AG08396 (cell line): ENCODE results near the gene SORCS1.

Experiments
- DNase-seq: peaks from one replicate; pipeline ENCODE4 v3.0.0; 2012; ENCODE audit warnings: low spot score, mixed read lengths

Gene SORCS1

GRCh38 chr10:106897719-106898118, 266.8 kb downstream of the SORCS1 start:
- DNase-seq = no peak

GRCh38 chr10:106894692-106895091, 269.8 kb downstream of the SORCS1 start:
- DNase-seq = no peak

GRCh38 chr10:106877574-106877973, 286.9 kb downstream of the SORCS1 start:
- no peak for DNase-seq

GRCh38 chr10:106874604-106874889, 290.0 kb downstream of the SORCS1 start:
- no peak for DNase-seq

- no peak for DNase-seq
These were observed 290.5 kb downstream of the SORCS1 start for GRCh38 chr10:106873770-106874603.

GRCh38 chr10:106872176-106872575, 292.3 kb downstream of the SORCS1 start:
- no peak for DNase-seq

- no peak for DNase-seq
These were observed 298.2 kb downstream of the SORCS1 start for GRCh38 chr10:106866244-106866845.

- DNase-seq = no peak
These were observed 300.5 kb downstream of the SORCS1 start for GRCh38 chr10:106864031-106864430.

GRCh38 chr10:106863549-106863948, 301.0 kb downstream of the SORCS1 start:
- no peak for DNase-seq

- no peak for DNase-seq
These were observed 304.4 kb downstream of the SORCS1 start for GRCh38 chr10:106859892-106860652.

- DNase-seq = no peak
These were observed 306.8 kb downstream of the SORCS1 start for GRCh38 chr10:106857728-106858127.

- no peak for DNase-seq
These were observed 307.3 kb downstream of the SORCS1 start for GRCh38 chr10:106857213-106857612.

- DNase-seq = no peak
These were observed 327.4 kb downstream of the SORCS1 start for GRCh38 chr10:106836933-106837663.

GRCh38 chr10:106832846-106833245, 331.7 kb downstream of the SORCS1 start:
- no peak for DNase-seq

GRCh38 chr10:106830471-106830870, 334.0 kb downstream of the SORCS1 start:
- no peak for DNase-seq

GRCh38 chr10:106830006-106830405, 334.5 kb downstream of the SORCS1 start:
- DNase-seq = no peak

GRCh38 chr10:106826716-106827115, 337.8 kb downstream of the SORCS1 start:
- DNase-seq = no peak

- no peak for DNase-seq
These were observed 338.7 kb downstream of the SORCS1 start for GRCh38 chr10:106825576-106826364.

GRCh38 chr10:106820579-106820978, 343.9 kb downstream of the SORCS1 start:
- no peak for DNase-seq

- DNase-seq = no peak
These were observed 345.0 kb downstream of the SORCS1 start for GRCh38 chr10:106819490-106819889.

- no peak for DNase-seq
These were observed 348.0 kb downstream of the SORCS1 start for GRCh38 chr10:106816318-106817085.
